HCT116 (cell line): ENCODE measurements around the gene TACC2.

ENCODE experiments used
- ATF3 ChIP-seq: IDR thresholded peaks from 2 replicates; pipeline ENCODE4 v1.6.1; 2012
- CBX3 ChIP-seq: IDR thresholded peaks from 2 replicates; pipeline ENCODE4 v1.6.1; 2012; ENCODE audit warnings: low read depth
- CEBPB ChIP-seq: IDR thresholded peaks from 2 replicates; pipeline ENCODE4 v1.6.1; 2012; ENCODE audit warnings: low read depth
- CTCF ChIP-seq, 3 experiments: fragments of 200-600 bp in 1 of 3; sonication (generic) in 1 of 3; IDR thresholded peaks in 2 of 3; conservative IDR thresholded peaks in 1 of 3; 2 replicates each; pipeline ENCODE4 v1.5.1; 2012 to 2017; ENCODE audit warnings: low read depth in 2 of 3, low read length in 2 of 3, antibody characterized with exemption in 1 of 3, borderline replicate concordance in 1 of 3, control low read depth in 1 of 3, mild to moderate bottlenecking in 1 of 3, mixed read lengths in 1 of 3, mixed run types in 1 of 3, moderate library complexity in 1 of 3; ENCODE audit not compliant: insufficient read depth in 1 of 3
- EGR1 ChIP-seq: IDR thresholded peaks from 2 replicates; pipeline ENCODE4 v1.6.1; 2012; ENCODE audit warnings: low read depth
- EZH2 ChIP-seq: fragments of 200-600 bp; sonication (generic); IDR thresholded peaks from 2 replicates; pipeline ENCODE4 v1.6.1; 2017; ENCODE audit warnings: antibody characterized with exemption, mixed run types
- MAX ChIP-seq: IDR thresholded peaks from 2 replicates; pipeline ENCODE4 v1.6.1; 2012
- POLR2A ChIP-seq: IDR thresholded peaks from 2 replicates; pipeline ENCODE4 v1.7.0; 2011; ENCODE audit warnings: borderline replicate concordance; ENCODE audit not compliant: insufficient read depth, insufficient read length; ENCODE audit errors: extremely low read depth
- RAD21 ChIP-seq: IDR thresholded peaks from 2 replicates; pipeline ENCODE4 v1.6.1; 2012; ENCODE audit warnings: low read depth, mild to moderate bottlenecking
- REST ChIP-seq: IDR thresholded peaks from 2 replicates; pipeline ENCODE4 v1.6.1; 2012; ENCODE audit warnings: low read depth
- SP1 ChIP-seq: IDR thresholded peaks from 2 replicates; pipeline ENCODE4 v1.6.1; 2012; ENCODE audit warnings: low read depth
- TCF7L2 ChIP-seq: IDR thresholded peaks from 2 replicates; pipeline ENCODE4 v1.7.0; 2011; ENCODE audit warnings: borderline replicate concordance, inconsistent platforms; ENCODE audit not compliant: insufficient read depth, insufficient read length; ENCODE audit errors: extremely low read depth
- YY1 ChIP-seq: IDR thresholded peaks from 2 replicates; pipeline ENCODE4 v1.6.1; 2011; ENCODE audit warnings: low read length, low read depth, moderate library complexity, mild to moderate bottlenecking; ENCODE audit not compliant: insufficient replicate concordance; ENCODE audit errors: extremely low read depth

GRCh38 chr10:122199689-122200088 is 210.7 kb downstream of the TACC2 start:
- TF ChIP-seq POLR2A (no peak), EGR1 (no peak), REST (no peak), ATF3 (no peak), MAX (no peak), CTCF (IDR thresholded peaks at IDR 0.05 in 2 of 3, conservative IDR thresholded peaks at IDR 0.05 in 1 of 3; ENCODE audit: borderline replicate concordance in 1 of 3, insufficient read depth in 1 of 3, low read depth in 2 of 3, low read length in 2 of 3) (no peak), EZH2 (no peak), SP1 (no peak), CBX3 (no peak), CEBPB (no peak), RAD21 (no peak), TCF7L2 (no peak), YY1 (no peak)
